Measurements from ENCODE around the gene EPHB2.

Gene EPHB2

GRCh38 chr1:22862752-22863151 lies 152.1 kb downstream of the EPHB2 start:
- DNase-seq (ENCODE audit: extremely low read depth, low read depth), result no peak
- TF ChIP-seq CTCF (IDR thresholded peaks at IDR 0.05; ENCODE audit: low read depth, low read length), result no peak

DNA sequence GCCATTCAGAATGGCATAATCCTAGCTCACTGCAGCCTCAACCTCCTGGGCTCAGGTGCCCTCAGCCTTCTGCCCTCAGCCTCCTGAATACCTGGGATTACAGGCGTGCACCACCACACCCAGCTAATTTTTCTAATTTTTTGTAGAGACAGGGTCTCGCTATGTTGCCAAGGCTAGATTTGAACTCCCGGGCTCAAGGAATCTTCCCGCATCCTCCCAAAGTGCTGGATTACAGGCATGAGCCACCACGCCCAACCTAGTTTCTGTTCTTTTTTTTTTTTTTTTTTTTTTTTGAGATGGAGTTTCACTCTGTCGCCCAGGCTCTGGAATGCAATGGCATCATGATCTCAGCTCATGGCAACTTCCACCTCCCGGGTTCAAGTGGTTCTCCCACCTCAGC lies 153.1 kb downstream of the EPHB2 start:
- no peak for TF ChIP-seq CTCF (IDR thresholded peaks at IDR 0.05; ENCODE audit: low read depth, low read length)
- DNase-seq (ENCODE audit: extremely low read depth, low read depth), result no peak

GRCh38 chr1:22864886-22865285 lies 154.2 kb downstream of the EPHB2 start:
- DNase-seq (ENCODE audit: extremely low read depth, low read depth), result no peak
- TF ChIP-seq CTCF (IDR thresholded peaks at IDR 0.05; ENCODE audit: low read depth, low read length), result no peak

GRCh38 chr1:22865736-22866135 lies 155.1 kb downstream of the EPHB2 start:
- DNase-seq (ENCODE audit: extremely low read depth, low read depth), result no peak
- TF ChIP-seq CTCF (IDR thresholded peaks at IDR 0.05; ENCODE audit: low read depth, low read length), result no peak

DNA sequence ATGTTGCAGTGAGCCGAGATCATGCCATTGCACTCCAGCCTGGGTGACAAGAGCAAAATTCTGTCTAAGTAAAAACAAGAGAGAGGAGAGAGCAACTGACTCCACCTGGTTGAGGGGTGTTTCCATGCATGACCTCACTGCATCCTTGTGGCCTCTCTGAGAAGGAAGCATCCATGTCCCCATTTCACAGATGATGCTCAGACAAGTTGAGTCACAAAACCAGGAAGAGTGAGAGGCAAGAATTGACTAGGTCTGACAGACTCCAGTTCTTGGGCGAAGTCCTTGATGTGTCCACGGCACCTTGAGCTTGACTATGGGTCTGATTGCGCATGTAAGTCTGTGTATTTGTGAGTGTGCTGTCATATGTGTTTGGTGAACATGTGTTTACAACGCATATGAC lies 156.2 kb downstream of the EPHB2 start:
- DNase-seq (ENCODE audit: extremely low read depth, low read depth), result no peak
- TF ChIP-seq CTCF (IDR thresholded peaks at IDR 0.05; ENCODE audit: low read depth, low read length), result no peak

DNA sequence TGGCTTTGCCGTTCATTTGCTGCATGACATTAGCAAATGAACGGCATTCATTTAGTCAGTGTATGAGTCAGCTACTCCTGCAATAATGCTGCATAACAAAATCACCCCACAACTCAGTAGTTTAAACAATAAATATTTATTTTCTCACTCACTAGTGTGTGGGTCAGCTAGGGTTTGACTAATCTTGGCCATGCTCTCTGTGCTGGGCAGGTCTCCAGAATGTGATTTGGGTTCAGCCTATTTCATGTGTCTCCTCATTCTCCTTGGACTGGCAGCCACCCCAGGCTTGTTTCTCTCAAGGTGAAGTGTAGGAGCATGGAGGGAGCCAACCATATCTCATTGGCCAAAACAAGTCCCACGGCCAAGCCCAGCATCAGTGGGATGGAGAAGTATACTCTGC lies 157.7 kb downstream of the EPHB2 start:
- no peak for TF ChIP-seq CTCF (IDR thresholded peaks at IDR 0.05; ENCODE audit: low read depth, low read length)
- no peak for DNase-seq (ENCODE audit: extremely low read depth, low read depth)

- DNase-seq (ENCODE audit: extremely low read depth, low read depth), result no peak
- TF ChIP-seq CTCF (IDR thresholded peaks at IDR 0.05; ENCODE audit: low read depth, low read length), result no peak
These were observed 158.7 kb downstream of the EPHB2 start for GRCh38 chr1:22869325-22869724.
